HepG2 (cell line): Measurements from ENCODE around the gene RGS14. TPM values are rescaled to one million over a fixed set of nuclear protein-coding genes. Genes with fewer than 3 reads are reported as not detected.

Experiments
- CAMTA2 ChIP-seq: sonication (generic); formaldehyde crosslinking; IDR thresholded peaks from 2 replicates; pipeline ENCODE4 v1.4.0; 2020; ENCODE audit warnings: mild to moderate bottlenecking, missing genetic modification reagents, borderline replicate concordance
- ERF ChIP-seq: IDR thresholded peaks from 2 replicates; pipeline ENCODE4 v1.6.1; 2018; ENCODE audit warnings: missing biosample characterization, missing genetic modification reagents
- GPN1 ChIP-seq: sonication (generic); formaldehyde crosslinking; IDR thresholded peaks from 2 replicates; pipeline ENCODE4 v1.5.1; 2020; ENCODE audit warnings: missing genetic modification reagents, borderline replicate concordance
- HIVEP1 ChIP-seq: sonication (generic); formaldehyde crosslinking; IDR thresholded peaks from 2 replicates; pipeline ENCODE4 v1.4.0; 2020; ENCODE audit warnings: mild to moderate bottlenecking, missing genetic modification reagents
- HMG20A ChIP-seq: IDR thresholded peaks from 2 replicates; pipeline ENCODE4 v1.6.1; 2016; ENCODE audit warnings: borderline replicate concordance
- HOXD1 ChIP-seq: sonication (generic); formaldehyde crosslinking; IDR thresholded peaks from 2 replicates; pipeline ENCODE4 v1.5.0; 2020; ENCODE audit warnings: missing genetic modification reagents
- ISL2 ChIP-seq: sonication (generic); formaldehyde crosslinking; IDR thresholded peaks from 2 replicates; pipeline ENCODE4 v1.5.0; 2020; ENCODE audit warnings: missing genetic modification reagents
- JDP2 ChIP-seq: sonication (generic); formaldehyde crosslinking; IDR thresholded peaks from 2 replicates; pipeline ENCODE4 v1.8.1; 2022; ENCODE audit warnings: missing genetic modification reagents, borderline replicate concordance
- KDM6A ChIP-seq: IDR thresholded peaks from 2 replicates; pipeline ENCODE4 v1.6.1; 2016; ENCODE audit warnings: low read depth
- MXD3 ChIP-seq: IDR thresholded peaks from 2 replicates; pipeline ENCODE4 v1.6.1; 2016; ENCODE audit warnings: mild to moderate bottlenecking, missing biosample characterization, missing genetic modification reagents
- NCOA2 ChIP-seq: sonication (generic); formaldehyde crosslinking; IDR thresholded peaks from 2 replicates; pipeline ENCODE4 v1.8.0; 2022; ENCODE audit warnings: inconsistent platforms
- PAXIP1 ChIP-seq: sonication (generic); formaldehyde crosslinking; conservative IDR thresholded peaks from 2 replicates; pipeline ENCODE4 v1.4.0; 2020; ENCODE audit warnings: mild to moderate bottlenecking, missing genetic modification reagents, moderate library complexity
- POLR2AphosphoS2 ChIP-seq: IDR thresholded peaks from 2 replicates; pipeline ENCODE4 v1.6.1; 2011; ENCODE audit warnings: low read depth, low read length, improper control_type of control experiment
- RARG ChIP-seq: sonication (generic); formaldehyde crosslinking; IDR thresholded peaks from 2 replicates; pipeline ENCODE4 v1.4.0; 2020; ENCODE audit warnings: low read depth, mild to moderate bottlenecking, missing genetic modification reagents
- UBTF ChIP-seq: sonication (generic); formaldehyde crosslinking; IDR thresholded peaks from 2 replicates; pipeline ENCODE4 v1.4.0; 2020; ENCODE audit warnings: mild to moderate bottlenecking, missing genetic modification reagents
- XBP1 ChIP-seq: sonication (generic); formaldehyde crosslinking; IDR thresholded peaks from 2 replicates; pipeline ENCODE4 v1.5.0; 2020; ENCODE audit warnings: missing genetic modification reagents
- ZNF207 ChIP-seq: fragments of 450-650 bp; IDR thresholded peaks from 2 replicates; pipeline ENCODE4 v1.6.1; 2016; ENCODE audit warnings: antibody characterized with exemption, borderline replicate concordance
- ZNF280B ChIP-seq: sonication (generic); formaldehyde crosslinking; IDR thresholded peaks from 2 replicates; pipeline ENCODE4 v1.5.0; 2020; ENCODE audit warnings: missing genetic modification reagents, mild to moderate bottlenecking, borderline replicate concordance
- ZNF446 ChIP-seq: sonication (generic); formaldehyde crosslinking; IDR thresholded peaks from 2 replicates; pipeline ENCODE4 v1.5.0; 2020; ENCODE audit warnings: mild to moderate bottlenecking, missing genetic modification reagents
- ZNF7 ChIP-seq: IDR thresholded peaks from 2 replicates; pipeline ENCODE4 v1.6.1; 2016; ENCODE audit warnings: missing biosample characterization, missing genetic modification reagents
- ZNF747 ChIP-seq: sonication (generic); formaldehyde crosslinking; IDR thresholded peaks from 2 replicates; pipeline ENCODE4 v1.8.1; 2023; ENCODE audit warnings: missing genetic modification reagents, mild to moderate bottlenecking, borderline replicate concordance
- ZNF776 ChIP-seq: sonication (generic); formaldehyde crosslinking; IDR thresholded peaks from 2 replicates; pipeline ENCODE4 v1.4.0; 2020; ENCODE audit warnings: mild to moderate bottlenecking, missing genetic modification reagents
- ZSCAN30 ChIP-seq: sonication (generic); formaldehyde crosslinking; IDR thresholded peaks from 2 replicates; pipeline ENCODE4 v1.5.0; 2020; ENCODE audit warnings: mild to moderate bottlenecking, missing genetic modification reagents
- polyA plus RNA-seq, 8 experiments: library from polyadenylated mRNA; depleted of rRNA in 3 of 8; stranded (reverse) in 7 of 8; unstranded in 1 of 8; fragments of >200 nt; fragmentation: Illumina TruSeq in 4 of 8; extraction: Trizol in 4 of 8; gene quantifications; 2 replicates each; pipeline versions ENCODE4 v1.2.1 to v1.2.3, GENCODE V29; 2011 to 2016; ENCODE audit warnings: low read depth in 4 of 8, missing spikeins in 1 of 8, mixed read lengths in 1 of 8; ENCODE audit not compliant: insufficient read depth in 1 of 8
- total RNA-seq, 5 experiments: library from RNA; depleted of rRNA; stranded (reverse); fragments of >200 nt; fragmentation: Illumina TruSeq; extraction: Trizol; gene quantifications; 2 replicates each; pipeline ENCODE4 v1.2.3, GENCODE V29; 2016; ENCODE audit warnings: low read depth in 1 of 5

Gene RGS14
- total and polyA plus RNA-seq, 2 of the 13 experiments (the other 11 are each of a cell fraction or from before 2014, with no cell fraction given) = 11.1 to 17.2 TPM

- no peak for TF ChIP-seq HIVEP1 (CRISPR knock-in tag)
- no peak for TF ChIP-seq RARG (CRISPR knock-in tag)
- no peak for TF ChIP-seq XBP1 (CRISPR knock-in tag)
- TF ChIP-seq ZNF207 = no peak
- TF ChIP-seq ZNF7 (CRISPR knock-in tag) = no peak
- TF ChIP-seq CAMTA2 (CRISPR knock-in tag) = no peak
- peak; percentile 95 for TF ChIP-seq MXD3 (CRISPR knock-in tag)
- TF ChIP-seq ZSCAN30 = no peak
- TF ChIP-seq ISL2 (CRISPR knock-in tag) = no peak; the same call in 1 of the 2 replicates
- no peak for TF ChIP-seq POLR2AphosphoS2
- TF ChIP-seq ZNF446 (CRISPR knock-in tag) = no peak
- TF ChIP-seq ZNF747 = no peak
- no peak for TF ChIP-seq ZNF776 (CRISPR knock-in tag)
- no peak for TF ChIP-seq JDP2 (CRISPR knock-in tag)
- no peak for TF ChIP-seq NCOA2 (CRISPR knock-in tag)
- no peak; the same call in 1 of the 2 replicates for TF ChIP-seq PAXIP1 (CRISPR knock-in tag)
- TF ChIP-seq KDM6A (CRISPR knock-in tag) = no peak
- TF ChIP-seq UBTF = no peak; the same call in 1 of the 2 replicates
- no peak for TF ChIP-seq HMG20A (CRISPR knock-in tag)
- no peak for TF ChIP-seq ZNF280B (CRISPR knock-in tag)
- TF ChIP-seq GPN1 (CRISPR knock-in tag) = no peak
- TF ChIP-seq ERF (CRISPR knock-in tag) = no peak
- TF ChIP-seq HOXD1 (CRISPR knock-in tag) = no peak
These were observed 45.7 kb upstream of the RGS14 start, which contains the start of gene MXD3 (continued) for GRCh38 chr5:177311723-177312648.
